ENCODE measurements around the gene SRSF2.
"Not testable (repeated sequence)": the region's sequence is repeated elsewhere in the genome, so short reads cannot be mapped to it uniquely, and the experiment has no call there.

Gene SRSF2

DNA sequence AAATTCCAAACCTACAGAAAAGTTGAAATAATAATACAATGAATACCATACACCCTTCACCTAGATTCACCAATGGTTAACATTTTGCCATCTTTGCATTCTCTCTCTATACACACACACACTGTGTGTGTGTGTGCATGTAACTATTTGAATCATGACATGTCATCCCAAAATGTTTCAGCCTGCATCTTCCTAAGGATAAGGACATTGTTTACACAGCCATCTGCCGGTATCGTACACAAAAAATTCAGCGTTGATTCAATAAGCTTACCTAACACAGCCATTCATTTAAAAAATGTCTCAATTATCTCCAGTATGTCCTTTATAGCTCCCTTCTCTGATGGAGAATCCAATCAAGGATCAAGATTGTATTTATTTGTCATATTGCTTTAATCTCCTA, 30.3 kb downstream of the SRSF2 start:
- WGBS = 98% methylated on average over 3 of the region's 3 CpGs
- no peak overlapping the region for H3K9ac ChIP-seq (ENCODE audit: low read depth, low read length)
- no peak overlapping the region for H3K27ac ChIP-seq (ENCODE audit: low read depth, low read length)
- H3K4me3 ChIP-seq (ENCODE audit: low read length) = no peak overlapping the region
- no peaks in the 10 kb centered on the region for H3K9me3 ChIP-seq (ENCODE audit: insufficient read depth, low read depth, low read length)
- H3K4me1 ChIP-seq (ENCODE audit: insufficient read depth, low read length) = peaks cover 34% of the 10 kb centered on the region
- no peaks in the 10 kb centered on the region for H3K36me3 ChIP-seq (ENCODE audit: insufficient read depth, low read length)
- H3K27me3 ChIP-seq (ENCODE audit: insufficient read depth, low read length) = peaks cover 24% of the 10 kb centered on the region

DNA sequence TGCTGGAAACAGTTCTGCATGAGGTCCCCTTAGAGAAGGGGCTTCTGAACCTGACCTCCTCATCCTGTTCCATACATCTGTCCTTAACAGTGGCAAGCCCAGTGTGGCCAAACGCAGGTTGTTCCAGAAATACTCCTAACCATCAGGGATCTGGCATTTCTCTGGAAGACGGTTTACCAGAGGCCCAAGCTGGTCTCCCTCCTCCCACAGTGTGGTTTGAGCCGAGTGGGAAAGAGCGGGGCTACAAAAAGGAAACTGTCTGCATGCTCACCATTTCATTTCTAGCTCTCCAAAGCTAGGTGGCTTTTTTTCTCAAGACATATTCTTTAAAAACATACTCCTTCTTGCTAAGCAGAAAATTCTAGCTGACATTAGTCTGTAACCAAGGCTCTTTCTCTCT, 32.3 kb downstream of the SRSF2 start:
- 91% methylated on average over 4 of the region's 4 CpGs for WGBS
- no peak overlapping the region for H3K9ac ChIP-seq (ENCODE audit: low read depth, low read length)
- no peaks in the 10 kb centered on the region for H3K9me3 ChIP-seq (ENCODE audit: insufficient read depth, low read depth, low read length)
- H3K4me1 ChIP-seq (ENCODE audit: insufficient read depth, low read length) = peaks cover 35% of the 10 kb centered on the region
- no peak overlapping the region for H3K27ac ChIP-seq (ENCODE audit: low read depth, low read length)
- H3K4me3 ChIP-seq (ENCODE audit: low read length) = no peak overlapping the region
- H3K36me3 ChIP-seq (ENCODE audit: insufficient read depth, low read length) = no peaks in the 10 kb centered on the region
- peaks cover 17% of the 10 kb centered on the region for H3K27me3 ChIP-seq (ENCODE audit: insufficient read depth, low read length)

DNA sequence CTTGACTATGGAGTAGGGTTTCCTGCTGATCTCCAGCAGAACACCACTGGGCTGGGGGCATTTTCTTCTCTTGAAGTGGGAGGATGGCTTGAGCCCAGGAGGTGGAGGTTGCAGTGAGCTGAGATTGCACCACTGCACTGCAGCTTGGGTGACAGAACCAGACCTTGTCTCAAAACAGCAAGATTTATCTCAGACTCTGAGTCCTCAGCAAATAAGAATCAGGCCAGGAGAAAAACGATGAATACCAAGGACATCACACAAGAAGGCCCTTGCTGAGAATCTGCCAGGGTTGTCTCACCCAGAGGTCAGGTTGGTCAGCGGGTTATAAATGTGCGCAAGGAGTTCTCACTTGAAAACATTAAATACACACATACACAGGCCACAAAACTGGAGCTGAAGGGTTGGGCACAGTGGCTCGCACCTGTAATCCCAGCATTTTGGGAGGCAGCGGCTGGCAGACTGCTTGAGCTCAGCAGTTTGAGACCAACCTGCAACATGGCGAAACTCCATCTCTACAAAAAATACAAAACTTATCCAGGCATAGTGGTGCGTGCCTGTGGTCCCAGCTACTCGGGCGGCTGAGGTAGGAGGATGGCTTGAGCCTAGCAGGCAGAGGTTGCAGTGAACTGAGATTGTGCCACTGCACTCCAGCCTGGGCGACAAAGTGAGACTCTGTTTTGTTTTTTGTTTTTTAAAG, 34.0 kb downstream of the SRSF2 start:
- H3K27ac ChIP-seq (ENCODE audit: low read depth, low read length) = no peak overlapping the region
- no peak overlapping the region for H3K9ac ChIP-seq (ENCODE audit: low read depth, low read length)
- no peaks in the 10 kb centered on the region for H3K9me3 ChIP-seq (ENCODE audit: insufficient read depth, low read depth, low read length)
- H3K4me1 ChIP-seq (ENCODE audit: insufficient read depth, low read length) = peaks cover 19% of the 10 kb centered on the region
- no peak overlapping the region for H3K4me3 ChIP-seq (ENCODE audit: low read length)
- H3K36me3 ChIP-seq (ENCODE audit: insufficient read depth, low read length) = no peaks in the 10 kb centered on the region
- H3K27me3 ChIP-seq (ENCODE audit: insufficient read depth, low read length) = peaks cover under 1% of the 10 kb centered on the region; the same call in 1 of the 2 replicates
- WGBS = 94% methylated on average over 10 of the region's 10 CpGs

DNA sequence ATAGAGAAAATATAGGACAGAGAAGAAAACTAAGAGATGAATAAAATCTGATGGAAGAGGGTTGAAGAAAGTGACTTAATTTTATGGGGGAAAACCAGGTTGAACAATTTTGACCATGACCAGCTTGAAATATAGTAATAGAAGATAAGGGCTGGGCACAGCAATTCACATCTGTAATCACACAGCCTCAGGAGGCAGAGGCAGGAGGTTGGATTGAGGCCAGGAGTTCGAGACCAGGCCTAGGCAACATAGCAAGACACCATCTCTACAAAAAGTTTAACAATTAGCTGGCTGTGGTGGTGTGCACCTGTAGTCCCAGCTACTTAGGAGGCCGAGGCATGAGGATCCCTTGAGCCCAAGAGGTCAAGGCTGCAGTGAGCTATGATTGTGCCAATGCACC, 35.1 kb downstream of the SRSF2 start:
- WGBS = 43% methylated on average over 2 of the region's 2 CpGs
- no peak overlapping the region for H3K9ac ChIP-seq (ENCODE audit: low read depth, low read length)
- H3K4me3 ChIP-seq (ENCODE audit: low read length) = no peak overlapping the region
- no peaks in the 10 kb centered on the region for H3K36me3 ChIP-seq (ENCODE audit: insufficient read depth, low read length)
- no peak overlapping the region for H3K27ac ChIP-seq (ENCODE audit: low read depth, low read length)
- peaks cover 26% of the 10 kb centered on the region for H3K4me1 ChIP-seq (ENCODE audit: insufficient read depth, low read length)
- no peaks in the 10 kb centered on the region for H3K9me3 ChIP-seq (ENCODE audit: insufficient read depth, low read depth, low read length)
- no peaks in the 10 kb centered on the region for H3K27me3 ChIP-seq (ENCODE audit: insufficient read depth, low read length)

DNA sequence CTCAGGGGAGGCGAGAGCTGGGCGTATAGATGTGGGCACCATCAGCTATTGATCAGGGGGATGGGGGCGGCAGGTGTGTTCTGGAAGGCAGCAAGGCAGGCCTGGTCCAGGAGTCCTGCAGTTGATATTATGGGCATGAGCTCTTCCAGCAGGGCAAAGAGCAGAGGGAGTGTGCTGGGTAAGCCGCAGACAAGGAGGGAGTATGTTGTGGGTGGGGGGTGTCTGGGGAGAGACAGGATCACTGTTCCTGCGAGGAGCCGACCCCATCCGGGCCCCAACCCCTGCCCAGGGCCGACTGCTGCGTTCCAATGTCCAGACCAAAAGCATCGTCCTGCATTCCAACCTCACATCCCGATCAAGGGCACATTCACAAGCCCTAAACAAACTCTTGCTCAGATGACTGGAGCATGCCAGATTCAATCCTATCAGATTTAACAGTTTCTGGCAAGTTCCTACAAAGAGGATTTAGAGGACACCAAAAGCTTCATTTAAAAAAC, 35.6 kb downstream of the SRSF2 start:
- no peaks in the 10 kb centered on the region for H3K36me3 ChIP-seq (ENCODE audit: insufficient read depth, low read length)
- no peak overlapping the region for H3K27ac ChIP-seq (ENCODE audit: low read depth, low read length)
- H3K4me1 ChIP-seq (ENCODE audit: insufficient read depth, low read length) = peaks cover 30% of the 10 kb centered on the region
- 74% methylated on average over 11 of the region's 11 CpGs for WGBS
- H3K9ac ChIP-seq (ENCODE audit: low read depth, low read length) = no peak overlapping the region
- H3K9me3 ChIP-seq (ENCODE audit: insufficient read depth, low read depth, low read length) = no peaks in the 10 kb centered on the region
- no peak overlapping the region for H3K4me3 ChIP-seq (ENCODE audit: low read length)
- no peaks in the 10 kb centered on the region for H3K27me3 ChIP-seq (ENCODE audit: insufficient read depth, low read length)

DNA sequence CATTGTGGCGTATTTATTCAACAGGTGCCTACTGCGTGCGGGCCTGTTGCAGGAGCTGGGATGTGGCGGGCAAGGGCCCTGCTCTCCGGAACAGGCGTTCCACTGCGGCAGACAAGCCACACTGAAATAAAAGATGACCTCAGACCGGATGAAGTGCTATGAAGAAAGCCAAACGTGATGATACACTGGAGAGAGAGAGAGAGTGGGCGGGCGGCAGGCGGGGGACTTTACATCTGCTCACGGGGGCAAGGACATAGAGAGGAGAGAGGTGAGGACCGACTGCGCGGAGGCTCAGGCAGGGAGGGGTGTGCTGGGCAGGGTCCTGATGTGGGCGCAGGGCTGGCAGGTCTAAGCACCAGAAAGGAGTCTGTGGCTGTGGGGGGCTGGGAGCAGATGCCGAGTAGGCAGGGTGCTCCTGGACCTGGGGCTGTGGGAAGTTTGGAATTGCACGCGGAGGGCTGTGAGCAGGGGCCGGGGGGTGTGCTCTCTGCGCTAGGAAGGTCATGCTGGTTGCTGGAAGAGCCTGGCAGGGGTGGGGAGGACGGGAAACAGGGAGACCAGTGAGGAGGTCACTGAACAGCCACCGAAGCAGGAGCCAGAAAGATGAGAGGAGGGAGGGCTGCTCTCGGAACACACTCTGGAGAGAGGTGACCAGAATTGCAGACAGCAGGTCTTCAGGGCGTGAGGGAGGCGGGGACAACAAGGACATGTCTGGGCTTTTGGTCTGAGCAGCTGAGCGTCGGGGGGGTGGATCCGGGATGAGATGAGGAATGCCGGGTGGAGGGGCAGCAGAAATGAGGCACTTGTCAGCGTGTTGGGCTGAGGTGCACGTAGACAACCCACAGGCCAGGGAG, 36.3 kb downstream of the SRSF2 start:
- Histone ChIP-seq H3K9ac (ENCODE audit: low read depth, low read length) (0 out of 2 replicates have a peak overlapping the region, but pooled peaks have one; percentile 17), H3K36me3 (ENCODE audit: insufficient read depth, low read length) (no peaks in the 10 kb centered on the region), H3K27ac (ENCODE audit: low read depth, low read length) (no peak overlapping the region), H3K4me1 (ENCODE audit: insufficient read depth, low read length) (peaks cover 30% of the 10 kb centered on the region), H3K9me3 (ENCODE audit: insufficient read depth, low read depth, low read length) (no peaks in the 10 kb centered on the region), H3K27me3 (ENCODE audit: insufficient read depth, low read length) (no peaks in the 10 kb centered on the region), H3K4me3 (ENCODE audit: low read length) (no peak overlapping the region)
- WGBS = 49% methylated on average over 32 of the region's 33 CpGs

DNA sequence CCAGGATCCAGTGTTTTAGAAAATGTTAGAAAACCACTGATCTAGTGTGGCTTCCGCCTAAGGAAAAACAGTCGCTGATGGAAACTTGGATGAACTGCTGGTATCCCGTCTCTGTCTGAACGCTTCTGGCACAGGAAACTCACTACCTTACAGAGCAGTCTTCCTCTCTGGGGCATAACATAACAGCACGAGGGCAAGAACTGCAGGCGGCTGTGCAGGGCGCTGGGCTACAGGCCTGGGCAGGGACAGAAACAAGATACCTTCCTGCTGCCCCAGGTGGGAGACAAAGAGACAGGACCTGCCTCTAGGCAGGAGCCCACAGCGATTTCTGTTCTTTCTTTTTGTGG, 36.9 kb downstream of the SRSF2 start:
- Histone ChIP-seq H3K36me3 (ENCODE audit: insufficient read depth, low read length) (no peaks in the 10 kb centered on the region), H3K27me3 (ENCODE audit: insufficient read depth, low read length) (no peaks in the 10 kb centered on the region), H3K9me3 (ENCODE audit: insufficient read depth, low read depth, low read length) (no peaks in the 10 kb centered on the region), H3K4me3 (ENCODE audit: low read length) (no peak overlapping the region), H3K27ac (ENCODE audit: low read depth, low read length) (no peak overlapping the region), H3K9ac (ENCODE audit: low read depth, low read length) (no peak overlapping the region), H3K4me1 (ENCODE audit: insufficient read depth, low read length) (peaks cover 30% of the 10 kb centered on the region)
- WGBS = 77% methylated on average over 8 of the region's 8 CpGs

DNA sequence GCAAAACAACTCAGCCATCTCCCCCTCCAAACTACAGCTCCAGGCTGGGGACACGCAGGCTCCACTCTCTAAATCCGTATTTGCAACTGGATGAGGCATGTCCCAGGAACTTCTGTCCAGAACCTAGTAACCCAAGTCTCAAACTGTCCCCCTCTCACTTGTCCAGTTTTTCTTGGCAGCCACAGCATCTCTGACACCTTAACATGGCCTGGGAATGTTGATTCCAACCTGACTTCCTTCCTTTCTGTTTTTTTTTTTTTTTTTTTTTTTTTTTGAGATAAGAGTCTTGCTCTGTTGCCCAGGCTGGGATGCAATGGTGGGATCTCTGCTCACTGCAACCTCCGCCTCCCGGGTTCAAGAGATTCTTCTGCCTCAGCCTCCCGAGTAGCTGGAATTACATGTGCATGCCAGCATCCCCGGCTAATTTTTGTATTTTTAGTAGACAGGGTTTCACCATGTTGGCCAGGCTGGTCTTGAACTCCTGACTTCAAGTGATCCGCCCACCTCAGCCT, 38.6 kb downstream of the SRSF2 start:
- H3K9me3 ChIP-seq (ENCODE audit: insufficient read depth, low read depth, low read length); H3K36me3 ChIP-seq (ENCODE audit: insufficient read depth, low read length); H3K27me3 ChIP-seq (ENCODE audit: insufficient read depth, low read length); H3K4me3 ChIP-seq (ENCODE audit: low read length); H3K9ac ChIP-seq (ENCODE audit: low read depth, low read length); H3K27ac ChIP-seq (ENCODE audit: low read depth, low read length): not testable (repeated sequence)
- peaks cover 30% of the 10 kb centered on the region for H3K4me1 ChIP-seq (ENCODE audit: insufficient read depth, low read length)
- 92% methylated on average over 7 of the region's 7 CpGs for WGBS

DNA sequence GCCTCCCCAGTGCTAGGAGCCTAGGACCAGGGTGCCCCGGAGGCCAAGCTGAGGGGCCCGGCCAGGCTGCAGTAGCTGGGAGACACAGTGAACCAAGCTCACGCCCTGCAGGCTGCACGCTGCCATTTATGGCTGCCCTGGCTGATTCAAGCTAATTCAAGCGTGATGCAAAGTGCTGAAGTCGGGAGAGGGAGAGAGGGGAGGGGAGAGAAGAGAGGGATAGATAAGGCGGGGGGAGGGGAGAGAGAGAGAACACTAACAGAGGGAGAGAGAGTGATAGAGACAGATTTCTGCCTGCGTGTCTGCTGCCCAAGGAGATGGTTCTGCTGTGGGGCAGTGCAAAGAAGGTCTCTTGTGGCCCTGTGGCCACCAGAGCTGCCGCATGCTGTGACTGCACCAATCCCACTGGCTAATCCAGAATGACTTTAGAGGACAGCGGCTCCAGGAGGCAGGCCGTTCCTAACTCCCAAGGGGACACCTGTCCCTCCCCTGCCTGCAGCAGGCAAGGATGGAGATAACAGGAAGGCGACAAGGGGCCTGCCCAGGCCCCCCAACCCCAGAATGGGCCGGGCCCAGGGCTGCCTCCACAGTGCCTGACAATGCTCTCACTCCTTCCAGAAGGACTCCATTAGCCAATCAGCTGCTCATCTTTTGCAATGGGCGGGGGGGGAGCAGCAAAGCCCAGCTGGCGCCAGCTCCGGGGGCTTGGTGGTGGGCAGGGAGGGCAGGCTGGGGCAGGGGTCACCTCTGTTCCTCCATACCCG, 39.2 kb downstream of the SRSF2 start:
- no peaks in the 10 kb centered on the region for H3K36me3 ChIP-seq (ENCODE audit: insufficient read depth, low read length)
- WGBS = 46% methylated on average over 16 of the region's 17 CpGs
- no peak overlapping the region for H3K27ac ChIP-seq (ENCODE audit: low read depth, low read length)
- no peak overlapping the region for H3K4me3 ChIP-seq (ENCODE audit: low read length)
- H3K9ac ChIP-seq (ENCODE audit: low read depth, low read length) = no peak overlapping the region
- H3K4me1 ChIP-seq (ENCODE audit: insufficient read depth, low read length) = peaks cover 30% of the 10 kb centered on the region
- H3K9me3 ChIP-seq (ENCODE audit: insufficient read depth, low read depth, low read length) = no peaks in the 10 kb centered on the region
- no peaks in the 10 kb centered on the region for H3K27me3 ChIP-seq (ENCODE audit: insufficient read depth, low read length)

DNA sequence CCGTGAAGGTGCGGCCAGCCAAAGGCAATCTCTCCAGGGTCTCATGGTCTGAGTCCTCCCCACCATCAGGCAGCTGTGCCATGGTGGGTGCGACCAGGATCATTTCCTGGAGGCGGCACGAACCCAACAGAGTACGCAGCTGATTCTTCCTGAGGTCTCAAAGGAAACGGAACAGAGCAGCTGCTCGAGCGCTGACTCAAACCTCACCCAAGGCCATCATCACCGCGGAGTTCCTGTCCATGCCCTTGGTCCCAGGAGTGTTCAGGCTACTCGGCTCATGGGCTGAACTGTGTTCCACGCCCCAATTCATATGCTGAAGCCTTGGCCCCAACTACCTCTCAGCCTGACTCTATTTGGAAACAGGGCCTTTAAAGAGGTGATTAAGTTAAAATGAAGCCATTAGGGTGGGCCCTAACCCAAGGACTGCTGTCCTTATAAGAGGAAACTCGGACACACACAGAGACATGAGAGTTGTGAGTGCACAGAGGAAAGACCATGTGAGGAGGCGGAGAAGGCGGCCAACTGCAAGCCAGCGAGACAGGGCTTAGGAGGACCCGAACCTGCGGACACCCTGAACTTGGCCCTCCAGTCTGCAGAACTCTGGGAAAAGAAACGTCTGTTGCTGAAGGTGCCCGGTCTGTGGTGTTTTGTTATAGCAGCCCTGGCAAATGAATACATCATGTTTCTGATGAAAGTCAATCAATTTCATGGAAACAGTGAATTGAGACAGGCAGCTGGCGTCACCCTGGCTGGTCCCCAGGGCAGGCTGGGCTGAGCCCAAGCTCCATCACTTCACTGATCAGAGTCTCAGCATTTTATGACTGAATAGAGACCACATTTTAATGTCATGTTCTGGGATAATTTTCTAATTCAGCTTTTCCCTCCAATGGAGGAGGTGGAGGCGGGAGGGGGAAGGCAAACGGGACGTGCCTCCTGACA, 40.1 kb downstream of the SRSF2 start:
- Histone ChIP-seq H3K4me1 (ENCODE audit: insufficient read depth, low read length) (peaks cover 29% of the 10 kb centered on the region), H3K9ac (ENCODE audit: low read depth, low read length) (no peak overlapping the region)
- 84% methylated on average over 25 of the region's 25 CpGs for WGBS

More for the DNA sequence above, 40.1 kb downstream of the SRSF2 start:
- Histone ChIP-seq H3K9me3 (ENCODE audit: insufficient read depth, low read depth, low read length) (no peaks in the 10 kb centered on the region), H3K4me3 (ENCODE audit: low read length) (no peak overlapping the region), H3K27me3 (ENCODE audit: insufficient read depth, low read length) (no peaks in the 10 kb centered on the region), H3K36me3 (ENCODE audit: insufficient read depth, low read length) (no peaks in the 10 kb centered on the region), H3K27ac (ENCODE audit: low read depth, low read length) (no peak overlapping the region)
